Prostate gland (tissue), 2 donors: Measurements from ENCODE around the gene DXO.
"Not testable (repeated sequence)": the region's sequence is repeated elsewhere in the genome, so short reads cannot be mapped to it uniquely, and the experiment has no call there.

Source experiments
- CTCF ChIP-seq, 4 experiments: fragments of 200-600 bp in 2 of 4; fragments of 450-650 bp in 2 of 4; sonication (generic) in 2 of 4; IDR thresholded peaks; 1 replicate in 3 of 4; 2 replicates in 1 of 4; pipeline ENCODE4 v1.5.1; 2016 to 2019; ENCODE audit warnings: antibody characterized with exemption in 4 of 4, mild to moderate bottlenecking in 2 of 4, moderate library complexity in 2 of 4
- POLR2A ChIP-seq: fragments of 450-650 bp; IDR thresholded peaks from one replicate; pipeline ENCODE4 v1.6.1; 2016; ENCODE audit warnings: antibody characterized with exemption, mild to moderate bottlenecking
- POLR2AphosphoS5 ChIP-seq: sonication (generic); formaldehyde crosslinking; IDR thresholded peaks from one replicate; pipeline ENCODE4 v1.6.1; 2017; ENCODE audit warnings: antibody characterized with exemption

GRCh38 chr6:31932137-31932536 lies 39.8 kb downstream of the DXO start:
- TF ChIP-seq CTCF (IDR thresholded peaks at IDR 0.05); POLR2AphosphoS5; POLR2A: not testable (repeated sequence)
